Glomerular visceral epithelial cell (primary cell): Measurements from ENCODE around the gene MEI1.
"Not testable (repeated sequence)": the region's sequence is repeated elsewhere in the genome, so short reads cannot be mapped to it uniquely, and the experiment has no call there.

Experiments used
- DNase-seq: peaks from one replicate; pipeline ENCODE4 v3.0.0-alpha.2; 2016; ENCODE audit errors: extremely low spot score

Gene MEI1

GRCh38 chr22:41683052-41683451, 16.3 kb upstream of the MEI1 start:
- DNase-seq, result no peak

- no peak for DNase-seq
These were observed 15.7 kb upstream of the MEI1 start for GRCh38 chr22:41683616-41684015.

DNA sequence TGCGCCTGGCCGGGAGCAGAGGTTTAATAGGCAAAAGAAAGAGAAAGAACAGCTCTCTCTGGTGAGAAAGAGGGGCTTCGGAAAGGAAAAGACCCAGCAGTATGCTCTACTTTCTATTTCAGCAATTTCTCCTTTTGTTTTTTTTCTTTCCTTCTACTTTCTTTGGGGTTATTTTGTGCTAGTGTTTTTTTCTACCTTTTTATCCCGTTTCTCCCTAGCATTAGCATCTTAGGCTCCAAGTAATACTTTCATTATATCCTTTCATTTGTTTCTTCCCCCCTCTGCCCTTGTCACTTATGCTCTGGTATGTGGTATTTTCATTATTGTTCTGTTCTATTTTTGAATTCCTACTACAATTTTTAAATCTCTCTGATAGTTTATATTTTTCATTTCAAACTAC, 15.1 kb upstream of the MEI1 start:
- DNase-seq, result no peak

GRCh38 chr22:41686890-41687289, 12.4 kb upstream of the MEI1 start:
- not testable (repeated sequence) for DNase-seq

- peak; percentile 12 for DNase-seq
These were observed 11.4 kb upstream of the MEI1 start for GRCh38 chr22:41687901-41688364.

GRCh38 chr22:41688365-41689211, 10.7 kb upstream of the MEI1 start, which contains the start of gene SNU13:
Gene SNU13, minus strand, starts transcription at chr22:41688867. Its CDS starts 71 bp downstream, at chr22:41688796.
- DNase-seq, result peak; percentile 86

DNA sequence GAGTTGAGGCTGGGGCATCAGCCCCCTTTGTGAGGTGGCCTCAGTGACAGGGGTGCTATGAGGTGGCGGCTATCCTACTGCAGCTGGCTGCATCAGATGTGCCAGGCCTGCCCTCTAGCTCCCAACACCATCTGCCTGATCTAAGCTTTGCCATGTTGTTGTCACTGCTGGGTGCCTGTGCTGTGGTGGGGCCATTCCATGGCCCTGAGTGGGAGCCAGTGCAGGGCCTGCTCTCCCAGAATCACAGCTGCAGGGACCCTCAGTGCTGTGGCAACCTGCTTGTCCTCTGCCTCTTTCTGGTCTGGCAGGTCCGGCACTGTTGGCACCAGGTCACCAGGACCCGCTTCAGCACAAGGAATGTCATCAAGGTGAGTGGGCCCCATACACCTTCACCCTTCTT, 8.8 kb upstream of the MEI1 start:
- DNase-seq, result no peak

DNA sequence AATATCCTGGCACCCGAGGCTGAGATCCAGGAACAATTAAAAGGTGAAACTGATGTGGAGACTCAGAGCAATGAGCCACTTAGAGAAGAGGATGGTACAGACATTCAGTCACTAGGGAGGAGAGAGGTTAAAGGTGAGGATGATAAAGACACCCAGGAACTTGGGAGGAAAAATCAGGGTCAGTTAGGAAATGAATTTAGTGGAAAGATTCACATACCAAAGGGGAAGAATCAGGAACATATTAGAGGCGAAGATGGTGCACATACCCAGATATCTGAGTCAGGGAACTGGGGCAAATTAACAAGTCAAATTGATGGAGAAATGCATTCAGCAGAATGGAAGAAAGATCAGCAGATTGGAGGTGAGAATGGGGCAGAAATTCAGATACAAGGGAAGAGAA, 4.1 kb upstream of the MEI1 start:
- DNase-seq, result no peak

- no peak for DNase-seq
These were observed 2.6 kb upstream of the MEI1 start for GRCh38 chr22:41696703-41697102.

- DNase-seq, result peak; percentile 87
These were observed 2.1 kb upstream of the MEI1 start for GRCh38 chr22:41697126-41697775.

- no peak for DNase-seq
These were observed 733 bp downstream of the MEI1 start for GRCh38 chr22:41700108-41700364.

- DNase-seq, result no peak
These were observed 3.5 kb downstream of the MEI1 start for GRCh38 chr22:41702763-41703162.

DNA sequence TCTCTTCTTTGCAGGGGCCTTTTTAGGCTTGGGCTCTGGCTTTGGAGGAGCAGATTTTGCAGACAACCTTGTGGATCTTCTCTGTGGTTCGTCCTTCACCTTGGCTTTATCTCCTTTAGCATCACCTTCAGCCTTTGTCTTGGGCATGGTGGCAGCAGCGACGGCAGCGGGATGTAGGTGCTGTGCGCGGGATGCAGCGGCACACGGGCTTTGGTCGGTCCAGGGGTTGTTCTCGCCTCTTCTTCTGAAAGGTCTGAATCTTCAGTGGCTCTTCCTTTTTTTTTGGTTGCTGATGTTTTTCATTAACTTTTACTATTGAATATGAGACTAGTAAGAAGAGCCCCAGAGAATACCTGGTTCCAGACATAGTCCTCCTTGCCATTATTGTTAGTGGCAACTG, 10.0 kb downstream of the MEI1 start:
- no peak for DNase-seq

DNA sequence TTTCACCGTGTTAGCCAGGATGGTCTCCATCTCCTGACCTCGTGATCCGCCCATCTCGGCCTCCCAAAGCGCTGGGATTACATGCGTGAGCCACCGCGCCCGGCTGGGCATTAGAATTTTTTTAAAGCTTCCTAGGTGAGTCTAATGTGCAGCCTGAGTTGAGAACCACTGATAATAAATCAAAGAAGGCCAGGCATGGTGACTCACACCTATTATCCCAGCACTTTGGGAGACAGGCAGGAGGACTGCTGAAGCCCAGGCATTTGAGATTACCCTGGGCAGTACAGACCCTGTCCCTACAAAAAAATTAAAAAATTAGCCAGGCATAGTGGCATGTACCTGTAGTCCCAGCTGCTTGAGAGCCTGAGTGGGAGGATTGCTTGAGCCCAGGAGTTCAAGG, 13.7 kb downstream of the MEI1 start:
- peak; percentile 8 for DNase-seq

DNA sequence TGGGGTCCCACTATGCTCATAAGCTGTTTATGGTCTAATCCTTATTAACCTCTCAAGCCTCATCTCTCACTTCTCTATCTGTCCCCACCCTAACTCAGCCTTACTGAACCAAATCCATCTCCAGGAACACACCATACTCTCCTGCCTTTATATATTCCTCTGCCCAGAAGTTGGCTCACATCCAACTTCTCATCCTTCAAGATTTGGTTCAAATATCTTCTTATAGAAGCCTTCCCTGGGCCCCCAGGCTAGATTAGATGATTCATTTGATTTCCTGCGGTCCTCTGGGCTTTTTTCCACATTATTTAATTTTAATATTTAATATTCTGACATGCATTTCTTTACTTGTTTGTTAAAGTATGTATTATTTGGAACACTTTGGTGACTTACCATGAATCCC, 23.2 kb downstream of the MEI1 start:
- DNase-seq, result no peak

- peak; percentile 10 for DNase-seq
These were observed 26.3 kb downstream of the MEI1 start for GRCh38 chr22:41725510-41726110.

DNA sequence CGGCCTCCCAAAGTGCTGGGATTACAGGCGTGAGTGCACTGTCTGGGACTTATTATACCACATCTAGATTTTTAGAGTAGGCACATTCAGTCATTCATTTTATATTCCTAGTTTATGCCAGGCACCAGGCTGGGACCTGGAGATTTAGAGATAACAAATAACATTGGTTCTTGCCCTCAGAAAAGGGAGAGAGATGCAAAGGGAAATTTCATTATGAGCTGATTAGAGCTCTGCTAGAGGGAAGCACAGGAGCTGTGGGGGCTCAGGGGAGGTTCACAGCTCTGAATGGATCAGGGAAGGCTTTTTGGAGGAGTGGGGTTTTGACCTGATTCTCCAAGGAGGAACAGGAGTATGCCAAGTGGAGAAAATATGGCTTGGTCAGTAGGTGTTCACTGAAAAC, 32.3 kb downstream of the MEI1 start:
- no peak for DNase-seq

- no peak for DNase-seq
These were observed 32.9 kb downstream of the MEI1 start for GRCh38 chr22:41732096-41732772.

DNA sequence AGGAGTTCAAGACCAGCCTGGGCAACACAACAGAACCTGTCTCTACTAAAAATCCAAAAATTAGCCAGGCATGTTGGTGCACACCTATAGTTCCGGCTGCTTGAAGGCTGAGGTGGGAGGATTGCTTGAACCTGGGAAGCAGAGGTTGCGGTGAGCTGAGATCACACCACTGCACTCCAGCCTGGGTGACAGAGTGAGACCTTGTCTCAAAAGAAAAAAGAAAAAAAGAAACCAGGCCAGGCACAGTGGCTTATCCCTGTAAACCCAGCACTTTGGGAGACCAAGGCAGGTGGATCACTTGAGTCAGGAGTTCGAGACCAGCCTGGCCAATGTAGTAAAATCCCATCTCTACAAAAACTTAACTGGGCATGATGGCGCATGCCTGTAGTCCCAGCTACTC, 33.9 kb downstream of the MEI1 start:
- DNase-seq, result not testable (repeated sequence)

DNA sequence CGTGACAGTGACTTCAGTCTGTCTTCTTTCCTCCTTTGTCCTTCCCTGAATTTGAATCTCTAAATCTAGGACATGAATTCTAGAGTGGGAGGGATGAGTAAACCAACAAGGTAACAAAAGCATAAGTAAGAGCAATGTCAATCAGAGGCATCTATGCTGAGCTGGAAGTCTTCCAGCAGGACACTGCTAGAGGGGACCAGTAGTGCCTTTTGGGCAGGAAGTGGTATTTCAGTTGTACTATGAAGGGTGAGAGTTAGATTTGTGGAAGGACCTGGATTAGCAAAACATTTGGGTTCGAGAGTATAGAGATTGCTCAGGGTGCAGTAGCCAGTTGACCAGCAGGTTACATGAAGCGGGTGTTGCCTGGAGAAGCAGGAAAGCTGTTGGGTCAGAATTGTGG, 40.3 kb downstream of the MEI1 start:
- DNase-seq, result no peak

DNA sequence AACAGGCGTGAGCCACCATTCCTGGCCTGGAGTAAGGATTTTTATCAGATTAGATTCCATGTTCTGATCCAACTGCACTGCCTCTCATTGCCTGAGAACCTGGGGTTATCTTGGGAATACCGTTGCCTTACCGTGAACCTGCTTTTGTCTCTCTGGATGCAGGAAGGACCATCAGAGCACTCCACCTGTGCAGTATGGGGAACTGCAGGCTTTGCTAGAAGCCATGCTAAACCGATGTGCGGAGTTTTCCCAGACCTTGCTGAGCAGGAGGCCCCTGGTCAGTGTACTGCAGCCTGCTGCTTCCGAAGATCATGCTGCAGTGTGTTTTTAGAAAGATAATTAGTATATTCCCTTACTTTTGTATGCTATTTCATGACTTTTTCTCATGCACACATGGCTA, 43.6 kb downstream of the MEI1 start:
- DNase-seq, result no peak

DNA sequence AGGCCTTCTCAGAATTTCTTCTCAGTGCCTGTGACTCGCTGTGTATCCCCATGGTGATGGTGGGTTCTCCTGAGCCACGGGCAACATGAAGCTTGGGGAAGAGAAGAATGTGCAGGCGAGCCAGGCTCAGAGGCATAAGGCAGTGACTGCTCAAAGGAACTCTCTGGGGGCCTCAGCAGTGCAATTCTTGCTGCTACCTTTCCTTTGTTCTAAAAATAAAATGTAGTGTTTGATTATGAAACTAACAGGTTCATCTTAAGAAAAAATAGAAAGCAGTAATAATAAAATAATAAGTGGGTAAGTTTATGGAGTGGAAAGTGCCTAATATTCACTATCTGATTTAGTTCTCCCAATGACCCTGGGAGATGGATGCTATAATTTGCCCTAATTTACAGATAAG, 46.7 kb downstream of the MEI1 start:
- DNase-seq, result no peak
